Measurements from ENCODE around the gene C14orf132. TPM values are rescaled to one million over a fixed set of nuclear protein-coding genes. Genes with fewer than 3 reads are reported as not detected.

C14orf132 gene
- total RNA-seq, 2 experiments from 2014 or later, result 2.0 to 2.4 TPM

GRCh38 chr14:96122496-96122895 is 83.3 kb downstream of the C14orf132 start:
- no peak overlapping the region for H3K27ac Mint-ChIP-seq
- ChIA-PET POLR2A (no interaction called here), CTCF (no interaction called here)
- ATAC-seq (ENCODE audit: poor library complexity), result no peak
- H3K9me3 Mint-ChIP-seq, result no peaks in the 10 kb centered on the region
- H3K4me3 Mint-ChIP-seq, result no peak overlapping the region
- Histone ChIP-seq H3K27me3 (ENCODE audit: control insufficient read depth in 1 of 2, insufficient read depth in 2 of 2, low read length in 2 of 2) (no peaks in the 10 kb centered on the region), H3K9me3 (ENCODE audit: control insufficient read depth in 1 of 2, insufficient read depth in 1 of 2, low read length in 2 of 2) (no peaks in the 10 kb centered on the region), H3K4me1 (ENCODE audit: insufficient read depth, low read length) (peaks cover 26% of the 10 kb centered on the region), H3K4me3 (ENCODE audit: low read length) (no peak overlapping the region), H3K27ac (ENCODE audit: low read depth in 1 of 2, low read length in 2 of 2) (no peak overlapping the region), H3K36me3 (ENCODE audit: insufficient read depth, low read length) (no peaks in the 10 kb centered on the region)
- intact Hi-C loops (cut with DNase I, micrococcal nuclease), result no loop called here
- no peaks in the 10 kb centered on the region for H3K36me3 Mint-ChIP-seq (ENCODE audit: low read depth)
- peaks cover 77% of the 10 kb centered on the region for H3K4me1 Mint-ChIP-seq (ENCODE audit: low read depth)
- DNase-seq, result no peak
- no peak for TF ChIP-seq CTCF (IDR thresholded peaks at IDR 0.05)
- H3K27me3 Mint-ChIP-seq, result no peaks in the 10 kb centered on the region

GRCh38 chr14:96125536-96125935 is 86.4 kb downstream of the C14orf132 start:
- no peaks in the 10 kb centered on the region for H3K36me3 Mint-ChIP-seq (ENCODE audit: low read depth)
- H3K27me3 Mint-ChIP-seq, result no peaks in the 10 kb centered on the region
- ChIA-PET POLR2A (interaction anchor here (0.7 to 1.9 kb wide), 4 partner anchors 9 to 662 kb away, joined by 3 to 8 read pairs (median 4); no protein-coding TSS in a partner anchor), CTCF (interaction anchor here (1.7 kb wide), 1 partner anchor 25 kb away, joined by 4 read pairs; no protein-coding TSS in a partner anchor)
- no peak for TF ChIP-seq CTCF (IDR thresholded peaks at IDR 0.05)
- DNase-seq (peak in 1 of 14 experiments; percentile 24), ATAC-seq (ENCODE audit: poor library complexity) (no peak)
- H3K27ac Mint-ChIP-seq, result peak overlapping the region; percentile 95
- intact Hi-C loops (cut with DNase I, micrococcal nuclease), result no loop called here
- peaks cover 57% of the 10 kb centered on the region for H3K4me1 Mint-ChIP-seq (ENCODE audit: low read depth)
- Histone ChIP-seq H3K27me3 (ENCODE audit: control insufficient read depth in 1 of 2, insufficient read depth in 2 of 2, low read length in 2 of 2) (no peaks in the 10 kb centered on the region), H3K27ac (ENCODE audit: low read depth in 1 of 2, low read length in 2 of 2) (peak overlapping the region; percentile 70 to 80), H3K4me1 (ENCODE audit: insufficient read depth, low read length) (peaks cover 22% of the 10 kb centered on the region), H3K36me3 (ENCODE audit: insufficient read depth, low read length) (no peaks in the 10 kb centered on the region), H3K4me3 (ENCODE audit: low read length) (no peak overlapping the region), H3K9me3 (ENCODE audit: control insufficient read depth in 1 of 2, insufficient read depth in 1 of 2, low read length in 2 of 2) (no peaks in the 10 kb centered on the region)
- H3K9me3 Mint-ChIP-seq, result no peaks in the 10 kb centered on the region
- H3K4me3 Mint-ChIP-seq, result peak overlapping the region; percentile 30

GRCh38 chr14:96126339-96126782 is 87.2 kb downstream of the C14orf132 start:
- Histone ChIP-seq H3K4me1 (ENCODE audit: insufficient read depth, low read length) (peaks cover 22% of the 10 kb centered on the region), H3K36me3 (ENCODE audit: insufficient read depth, low read length) (no peaks in the 10 kb centered on the region), H3K27ac (ENCODE audit: low read depth in 1 of 2, low read length in 2 of 2) (peak overlapping the region; percentile 70 to 80), H3K27me3 (ENCODE audit: control insufficient read depth in 1 of 2, insufficient read depth in 2 of 2, low read length in 2 of 2) (no peaks in the 10 kb centered on the region), H3K4me3 (ENCODE audit: low read length) (peak overlapping the region; percentile 21), H3K9me3 (ENCODE audit: control insufficient read depth in 1 of 2, insufficient read depth in 1 of 2, low read length in 2 of 2) (no peaks in the 10 kb centered on the region)
- intact Hi-C loops (cut with DNase I, micrococcal nuclease), result loop anchor here in 1 of 2 experiments (1.0 to 2.0 kb wide), 2 partner anchors 9 to 26 kb away; no protein-coding TSS in a partner anchor
- Mint-ChIP-seq H3K9me3 (no peaks in the 10 kb centered on the region), H3K4me1 (ENCODE audit: low read depth) (peaks cover 53% of the 10 kb centered on the region), H3K27ac (peak overlapping the region; percentile 95), H3K27me3 (no peaks in the 10 kb centered on the region), H3K4me3 (peak overlapping the region; percentile 81), H3K36me3 (ENCODE audit: low read depth) (no peaks in the 10 kb centered on the region)
- ATAC-seq (ENCODE audit: poor library complexity) (peak; percentile 90), DNase-seq (peak in 13 of 14 experiments; percentile 4 to 88 (median 41))
- ChIA-PET CTCF (interaction anchor here (1.4 kb wide), 1 partner anchor 26 kb away, joined by 3 read pairs; no protein-coding TSS in a partner anchor), POLR2A (interaction anchor here (0.7 to 1.9 kb wide), 7 partner anchors 9 to 148 kb away, joined by 3 to 8 read pairs (median 3); no protein-coding TSS in a partner anchor)
- no peak for TF ChIP-seq CTCF (IDR thresholded peaks at IDR 0.05)

All from CD4-positive, alpha-beta T cell (primary cell).